Activated naive CD4-positive, alpha-beta T cell treated with anti-CD3 and anti-CD28 coated beads, Interleukin-2, amount 50 U/mL, for 24 hours (primary cell): ENCODE data around the gene AKTIP.
"Not testable (repeated sequence)": the region's sequence is repeated elsewhere in the genome, so short reads cannot be mapped to it uniquely, and the experiment has no call there.

Experiments used
- H3K27ac Mint-ChIP-seq: one replicate; pipeline ENCODE4 v1.8.0; 2021; ENCODE audit warnings: mild to moderate bottlenecking, mixed read lengths
- H3K27me3 Mint-ChIP-seq: one replicate; pipeline ENCODE4 v1.8.0; 2021; ENCODE audit warnings: mixed read lengths
- H3K36me3 Mint-ChIP-seq: one replicate; pipeline ENCODE4 v1.8.0; 2021; ENCODE audit warnings: mixed read lengths
- H3K4me1 Mint-ChIP-seq: one replicate; pipeline ENCODE4 v1.8.0; 2021; ENCODE audit warnings: mixed read lengths
- H3K4me3 Mint-ChIP-seq: one replicate; pipeline ENCODE4 v1.8.0; 2021; ENCODE audit warnings: mild to moderate bottlenecking, mixed read lengths
- H3K9me3 Mint-ChIP-seq: one replicate; pipeline ENCODE4 v1.8.0; 2021; ENCODE audit warnings: mixed read lengths

The AKTIP gene

GRCh38 chr16:53523126-53523804 lies 20.3 kb upstream of the AKTIP start:
- Mint-ChIP-seq H3K4me3 (no peak overlapping the region), H3K36me3 (no peaks in the 10 kb centered on the region), H3K27me3 (no peaks in the 10 kb centered on the region), H3K27ac (peak overlapping the region; percentile 9), H3K4me1 (peaks cover 20% of the 10 kb centered on the region), H3K9me3 (no peaks in the 10 kb centered on the region)

- H3K4me1 Mint-ChIP-seq: peaks cover 44% of the 10 kb centered on the region
- no peaks in the 10 kb centered on the region for H3K27me3 Mint-ChIP-seq
- no peaks in the 10 kb centered on the region for H3K9me3 Mint-ChIP-seq
- peak overlapping the region; percentile 92 for H3K27ac Mint-ChIP-seq
- H3K36me3 Mint-ChIP-seq: peaks cover 1% of the 10 kb centered on the region
- peak overlapping the region; percentile 95 for H3K4me3 Mint-ChIP-seq
Observed at GRCh38 chr16:53519417-53520091, 16.5 kb upstream of the AKTIP start.

- H3K4me1 Mint-ChIP-seq: peaks cover 51% of the 10 kb centered on the region
- no peaks in the 10 kb centered on the region for H3K9me3 Mint-ChIP-seq
- peak overlapping the region; percentile 95 for H3K4me3 Mint-ChIP-seq
- H3K27ac Mint-ChIP-seq: peak overlapping the region; percentile 92
- no peaks in the 10 kb centered on the region for H3K27me3 Mint-ChIP-seq
- H3K36me3 Mint-ChIP-seq: peaks cover 4% of the 10 kb centered on the region
Observed at GRCh38 chr16:53518550-53519416, 15.8 kb upstream of the AKTIP start.

- Mint-ChIP-seq H3K4me1 (peaks cover 51% of the 10 kb centered on the region), H3K27me3 (no peaks in the 10 kb centered on the region), H3K36me3 (peaks cover 4% of the 10 kb centered on the region), H3K4me3 (peak overlapping the region; percentile 95), H3K27ac (no peak overlapping the region), H3K9me3 (no peaks in the 10 kb centered on the region)
Observed at GRCh38 chr16:53517851-53518250, 14.8 kb upstream of the AKTIP start.

- no peak overlapping the region for H3K27ac Mint-ChIP-seq
- peaks cover 60% of the 10 kb centered on the region for H3K4me1 Mint-ChIP-seq
- H3K4me3 Mint-ChIP-seq: no peak overlapping the region
- H3K9me3 Mint-ChIP-seq: no peaks in the 10 kb centered on the region
- H3K36me3 Mint-ChIP-seq: peaks cover 4% of the 10 kb centered on the region
- H3K27me3 Mint-ChIP-seq: no peaks in the 10 kb centered on the region
Observed at GRCh38 chr16:53515811-53516210, 12.8 kb upstream of the AKTIP start.

- H3K9me3 Mint-ChIP-seq: no peaks in the 10 kb centered on the region
- no peak overlapping the region for H3K27ac Mint-ChIP-seq
- H3K27me3 Mint-ChIP-seq: no peaks in the 10 kb centered on the region
- H3K4me1 Mint-ChIP-seq: peaks cover 65% of the 10 kb centered on the region
- H3K36me3 Mint-ChIP-seq: peaks cover 4% of the 10 kb centered on the region
- H3K4me3 Mint-ChIP-seq: no peak overlapping the region
Observed at GRCh38 chr16:53515259-53515658, 12.2 kb upstream of the AKTIP start.

- not testable (repeated sequence) for H3K36me3 Mint-ChIP-seq, H3K27me3 Mint-ChIP-seq, H3K27ac Mint-ChIP-seq, H3K9me3 Mint-ChIP-seq, H3K4me3 Mint-ChIP-seq
- H3K4me1 Mint-ChIP-seq: peaks cover 41% of the 10 kb centered on the region
Observed at GRCh38 chr16:53512795-53513194, 9.8 kb upstream of the AKTIP start.

GRCh38 chr16:53511403-53512280 lies 8.6 kb upstream of the AKTIP start:
- Mint-ChIP-seq H3K27ac (no peak overlapping the region), H3K4me1 (peaks cover 30% of the 10 kb centered on the region)

GRCh38 chr16:53511084-53511402 lies 8.0 kb upstream of the AKTIP start:
- Mint-ChIP-seq H3K36me3 (peaks cover 4% of the 10 kb centered on the region), H3K27ac (peak overlapping the region; percentile 55), H3K27me3 (no peaks in the 10 kb centered on the region), H3K9me3 (no peaks in the 10 kb centered on the region), H3K4me1 (peaks cover 30% of the 10 kb centered on the region), H3K4me3 (no peak overlapping the region)

More at GRCh38 chr16:53511403-53512280, 8.6 kb upstream of the AKTIP start:
- Mint-ChIP-seq H3K27me3 (no peaks in the 10 kb centered on the region), H3K36me3 (peaks cover 4% of the 10 kb centered on the region), H3K9me3 (no peaks in the 10 kb centered on the region), H3K4me3 (no peak overlapping the region)

- H3K9me3 Mint-ChIP-seq: no peaks in the 10 kb centered on the region
- H3K4me3 Mint-ChIP-seq: no peak overlapping the region
- H3K36me3 Mint-ChIP-seq: peaks cover 4% of the 10 kb centered on the region
- H3K27me3 Mint-ChIP-seq: no peaks in the 10 kb centered on the region
- peaks cover 26% of the 10 kb centered on the region for H3K4me1 Mint-ChIP-seq
- peak overlapping the region; percentile 55 for H3K27ac Mint-ChIP-seq
Observed at GRCh38 chr16:53510704-53511070, 7.7 kb upstream of the AKTIP start.

GRCh38 chr16:53509906-53510703 lies 7.1 kb upstream of the AKTIP start:
- H3K4me3 Mint-ChIP-seq: peak overlapping the region; percentile 47
- H3K27me3 Mint-ChIP-seq: no peaks in the 10 kb centered on the region
- H3K36me3 Mint-ChIP-seq: peaks cover 4% of the 10 kb centered on the region
- no peak overlapping the region for H3K27ac Mint-ChIP-seq
- H3K4me1 Mint-ChIP-seq: peaks cover 27% of the 10 kb centered on the region
- no peaks in the 10 kb centered on the region for H3K9me3 Mint-ChIP-seq

GRCh38 chr16:53507464-53508179 lies 4.6 kb upstream of the AKTIP start:
- H3K9me3 Mint-ChIP-seq: no peaks in the 10 kb centered on the region

GRCh38 chr16:53506254-53506653 lies 3.2 kb upstream of the AKTIP start:
- Mint-ChIP-seq H3K4me3 (no peak overlapping the region), H3K4me1 (peaks cover 38% of the 10 kb centered on the region), H3K36me3 (no peaks in the 10 kb centered on the region), H3K27me3 (no peaks in the 10 kb centered on the region), H3K9me3 (no peaks in the 10 kb centered on the region), H3K27ac (no peak overlapping the region)

More at GRCh38 chr16:53507464-53508179, 4.6 kb upstream of the AKTIP start:
- Mint-ChIP-seq H3K4me3 (no peak overlapping the region), H3K27ac (peak overlapping the region; percentile 30), H3K36me3 (no peaks in the 10 kb centered on the region), H3K4me1 (peaks cover 32% of the 10 kb centered on the region), H3K27me3 (no peaks in the 10 kb centered on the region)

- peaks cover 41% of the 10 kb centered on the region for H3K4me1 Mint-ChIP-seq
Observed at GRCh38 chr16:53504665-53505064, 1.7 kb upstream of the AKTIP start.

More at GRCh38 chr16:53504665-53505064, 1.7 kb upstream of the AKTIP start:
- Mint-ChIP-seq H3K27me3 (no peaks in the 10 kb centered on the region), H3K9me3 (no peaks in the 10 kb centered on the region), H3K36me3 (peaks cover 4% of the 10 kb centered on the region), H3K27ac (peak overlapping the region; percentile 51), H3K4me3 (peak overlapping the region; percentile 97)
